ENCODE data around the gene ZNF79.

ZNF79 gene

GRCh38 chr9:127430415-127430814 lies 6.2 kb downstream of the ZNF79 start:
- DNase-seq, result no peak

- DNase-seq, result peak; percentile 59 to 63
Observed at GRCh38 chr9:127437497-127438264, 13.5 kb downstream of the ZNF79 start.

- DNase-seq, result no peak
Observed at GRCh38 chr9:127438394-127438793, 14.2 kb downstream of the ZNF79 start.

GRCh38 chr9:127444283-127444920 lies 20.2 kb downstream of the ZNF79 start:
- no peak for DNase-seq

GRCh38 chr9:127444921-127445850 lies 21.0 kb downstream of the ZNF79 start:
- DNase-seq, result no peak

GRCh38 chr9:127445851-127446712 lies 21.9 kb downstream of the ZNF79 start:
- DNase-seq, result peak in 1 of 2 experiments; percentile 48

GRCh38 chr9:127446713-127447415 lies 22.7 kb downstream of the ZNF79 start:
- DNase-seq, result peak in 1 of 2 experiments; percentile 16

- DNase-seq, result no peak
Observed at GRCh38 chr9:127447416-127448111, 23.4 kb downstream of the ZNF79 start.

GRCh38 chr9:127448112-127448805 lies 24.1 kb downstream of the ZNF79 start:
- no peak for DNase-seq

GRCh38 chr9:127449332-127449966 lies 25.3 kb downstream of the ZNF79 start:
- DNase-seq, result no peak

GRCh38 chr9:127450243-127450760 lies 26.1 kb downstream of the ZNF79 start:
- DNase-seq, result no peak

GRCh38 chr9:127450830-127451607 lies 26.8 kb downstream of the ZNF79 start, which contains the start of the genes LRSAM1 and RPL12:
TSS of gene LRSAM1 (plus strand) at chr9:127451510. CDS start at chr9:127454528, 3,018 bp downstream.
TSS of gene RPL12 (minus strand) at chr9:127451406. CDS start at chr9:127451317, 89 bp downstream.
- peak; percentile 87 to 88 for DNase-seq

- DNase-seq, result no peak
Observed at GRCh38 chr9:127451608-127451857, 27.4 kb downstream of the ZNF79 start.

GRCh38 chr9:127451858-127452656 lies 27.9 kb downstream of the ZNF79 start:
- DNase-seq, result peak; percentile 44 to 61

GRCh38 chr9:127452691-127453090 lies 28.5 kb downstream of the ZNF79 start:
- DNase-seq, result no peak

- DNase-seq, result peak; percentile 76 to 90
Observed at GRCh38 chr9:127455324-127455992, 31.3 kb downstream of the ZNF79 start.

- DNase-seq, result no peak
Observed at GRCh38 chr9:127457191-127457878, 33.2 kb downstream of the ZNF79 start.

Data from Kasumi-1 (cell line).